CD14-positive monocyte (primary cell): Measurements from ENCODE around the gene RECK. TPM values are rescaled to one million over a fixed set of nuclear protein-coding genes. Genes with fewer than 3 reads are reported as not detected.

Experiments used
- DNase-seq, 3 donors: peaks; one replicate each; pipeline ENCODE4 v3.0.0-alpha.2; 2011 to 2022
- H2AFZ ChIP-seq: 2 replicates; pipeline ENCODE4 v1.6.0; 2012; ENCODE audit warnings: mild to moderate bottlenecking, low read depth, low read length, inconsistent platforms; ENCODE audit not compliant: insufficient read depth, poor library complexity, severe bottlenecking
- H3K27ac ChIP-seq, 2 donors: 1 replicate in 1 of 2; 2 replicates in 1 of 2; pipeline ENCODE4 v1.5.1; 2012 to 2013; ENCODE audit warnings: low read length in 2 of 2, control low read depth in 1 of 2, inconsistent platforms in 1 of 2, low read depth in 1 of 2, mild to moderate bottlenecking in 1 of 2
- H3K27me3 ChIP-seq, 2 donors: one replicate each; pipeline versions ENCODE4 v1.6.0 to v1.6.1; 2011 to 2013; ENCODE audit warnings: low read length in 2 of 2; ENCODE audit not compliant: control insufficient read depth in 2 of 2, insufficient read depth in 2 of 2
- H3K36me3 ChIP-seq, 2 donors: replicated peaks in 1 of 2; 1 replicate in 1 of 2; 2 replicates in 1 of 2; pipeline versions ENCODE4 v1.5.1 to v1.6.1; 2012 to 2013; ENCODE audit warnings: low read length in 2 of 2, control low read depth in 1 of 2, inconsistent platforms in 1 of 2, mild to moderate bottlenecking in 1 of 2; ENCODE audit not compliant: insufficient read depth in 2 of 2, control insufficient read depth in 1 of 2
- H3K4me1 ChIP-seq, 2 donors: 1 replicate in 1 of 2; 2 replicates in 1 of 2; pipeline versions ENCODE4 v1.5.1 to v1.6.1; 2012 to 2013; ENCODE audit warnings: low read length in 2 of 2, control low read depth in 1 of 2, inconsistent platforms in 1 of 2, mild to moderate bottlenecking in 1 of 2, moderate library complexity in 1 of 2; ENCODE audit not compliant: insufficient read depth in 2 of 2, control insufficient read depth in 1 of 2
- H3K4me2 ChIP-seq: replicated peaks from 2 replicates; pipeline ENCODE3; 2012; ENCODE audit warnings: low read length, moderate library complexity, mild to moderate bottlenecking; ENCODE audit not compliant: poor library complexity, severe bottlenecking; ENCODE audit errors: extremely low read depth
- H3K4me3 ChIP-seq, 3 experiments: fragments of 200-600 bp in 1 of 3; sonication (generic) in 1 of 3; replicated peaks in 1 of 3; 1 replicate in 2 of 3; 2 replicates in 1 of 3; pipeline ENCODE4 v1.5.1; 2011 to 2013; ENCODE audit warnings: low read length in 3 of 3, mild to moderate bottlenecking in 3 of 3, control low read depth in 2 of 3, low read depth in 2 of 3, inconsistent platforms in 1 of 3, moderate library complexity in 1 of 3
- H3K79me2 ChIP-seq: 2 replicates; pipeline ENCODE4 v1.6.0; 2012; ENCODE audit warnings: mild to moderate bottlenecking, control low read depth, inconsistent platforms, low read length, moderate library complexity; ENCODE audit not compliant: insufficient read depth
- H3K9ac ChIP-seq: 2 replicates; pipeline ENCODE4 v1.6.0; 2017; ENCODE audit warnings: low read length, mild to moderate bottlenecking; ENCODE audit not compliant: insufficient read depth, poor library complexity, severe bottlenecking
- H3K9me3 ChIP-seq, 2 donors: replicated peaks in 1 of 2; 1 replicate in 1 of 2; 2 replicates in 1 of 2; pipeline versions ENCODE4 v1.5.1 to v1.6.1; 2012 to 2013; ENCODE audit warnings: low read length in 2 of 2, control low read depth in 1 of 2; ENCODE audit not compliant: control insufficient read depth in 1 of 2, insufficient read depth in 1 of 2
- H4K20me1 ChIP-seq: 2 replicates; pipeline ENCODE4 v1.6.0; 2012; ENCODE audit warnings: mild to moderate bottlenecking, low read length, control low read depth, moderate library complexity; ENCODE audit not compliant: insufficient read depth
- H3K27ac Mint-ChIP-seq, 7 donors: one replicate each; pipeline ENCODE4 v1.8.0; 2020; ENCODE audit warnings: mild to moderate bottlenecking in 7 of 7, mixed read lengths in 7 of 7, moderate library complexity in 6 of 7, inconsistent platforms in 2 of 7
- H3K27me3 Mint-ChIP-seq, 3 donors: one replicate each; pipeline ENCODE4 v1.8.0; 2021 to 2022; ENCODE audit warnings: low read depth in 3 of 3, mild to moderate bottlenecking in 3 of 3, mixed read lengths in 3 of 3, moderate library complexity in 3 of 3, inconsistent platforms in 1 of 3
- H3K36me3 Mint-ChIP-seq, 2 donors: one replicate each; pipeline ENCODE4 v1.8.0; 2020; ENCODE audit warnings: mixed read lengths in 2 of 2, inconsistent platforms in 1 of 2, mild to moderate bottlenecking in 1 of 2
- H3K4me1 Mint-ChIP-seq: one replicate; pipeline ENCODE4 v1.8.0; 2020; ENCODE audit warnings: mild to moderate bottlenecking, mixed read lengths
- H3K4me3 Mint-ChIP-seq, 2 donors: one replicate each; pipeline ENCODE4 v1.8.0; 2020; ENCODE audit warnings: mild to moderate bottlenecking in 2 of 2, mixed read lengths in 2 of 2, moderate library complexity in 1 of 2
- H3K9me3 Mint-ChIP-seq, 7 donors: one replicate each; pipeline ENCODE4 v1.8.0; 2020 to 2022; ENCODE audit warnings: mixed read lengths in 7 of 7, mild to moderate bottlenecking in 6 of 7, moderate library complexity in 6 of 7, inconsistent platforms in 2 of 7
- WGBS: methylation state at CpG from one replicate; pipeline ENCODE4 v1.1.5; 2013; ENCODE audit warnings: missing lambda C conversion rate; ENCODE audit not compliant: insufficient coverage; 5-methylcytosine and 5-hydroxymethylcytosine counted together
- intact Hi-C, 2 donors: fragments of 100-400 bp; cut with micrococcal nuclease; formaldehyde crosslinking; loops; one replicate each; pipeline versions ENCODE4 v1.15.0 to v1.15.1; 2023
- polyA plus RNA-seq, 3 donors: library from polyadenylated mRNA; depleted of rRNA in 1 of 3; unstranded in 2 of 3; stranded (reverse) in 1 of 3; fragments of 300-500 nt in 2 of 3; fragments of >200 nt in 1 of 3; fragmentation: Illumina TruSeq in 2 of 3; gene quantifications; 1 replicate in 2 of 3; 2 replicates in 1 of 3; pipeline ENCODE4 v1.2.3, GENCODE V29; 2012 to 2021
- TF ChIP-seq, protein P1 (sequence below): fragments of 200-600 bp; IDR thresholded peaks from one replicate; pipeline ENCODE4 v1.8.0; 2022; ENCODE audit warnings: antibody characterized with exemption, mild to moderate bottlenecking

The RECK gene
- polyA plus RNA-seq, 3 donors, result 5.0 to 5.2 (median 5.1) TPM

DNA sequence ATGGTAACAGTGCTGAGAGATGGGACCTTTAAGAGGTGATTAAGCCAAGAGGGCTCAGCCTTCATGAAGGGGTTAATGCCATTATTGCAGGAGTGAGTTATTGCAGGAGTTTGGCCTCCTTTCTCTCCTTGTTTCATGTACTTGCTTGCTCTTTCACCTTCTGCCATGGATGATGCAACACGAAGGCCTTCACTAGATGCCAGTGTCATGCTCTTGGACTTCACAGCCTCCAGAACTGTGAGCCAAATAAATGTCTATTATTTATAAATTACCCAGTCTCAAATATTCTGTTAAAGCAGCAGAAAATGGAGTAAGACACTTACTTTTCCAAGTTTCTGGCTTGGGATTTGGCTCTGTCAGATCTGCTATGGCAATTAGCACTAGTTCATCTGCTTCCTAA lies 38.4 kb upstream of the RECK start:
- peaks cover 2 to 3% of the 10 kb centered on the region in 2 donors for H3K27me3 ChIP-seq
- no peaks in the 10 kb centered on the region for H4K20me1 ChIP-seq
- intact Hi-C loops, result no loop called here
- no peaks in the 10 kb centered on the region for H3K4me1 ChIP-seq
- Mint-ChIP-seq H3K27ac (no peak overlapping the region), H3K36me3 (no peaks in the 10 kb centered on the region), H3K27me3 (peaks cover 6 to 14% (median 12%) of the 10 kb centered on the region in 3 donors), H3K9me3 (peaks cover 5 to 20% (median 15%) of the 10 kb centered on the region in 7 donors), H3K4me1 (no peaks in the 10 kb centered on the region), H3K4me3 (no peak overlapping the region)
- H3K36me3 ChIP-seq, result no peaks in the 10 kb centered on the region
- peaks cover 4 to 10% of the 10 kb centered on the region in 2 donors for H3K9me3 ChIP-seq
- no peak overlapping the region for H3K4me3 ChIP-seq
- no peaks in the 10 kb centered on the region for H3K79me2 ChIP-seq
- WGBS, result no CpG with 5 or more reads among the region's 1 CpG
- DNase-seq, result no peak
- no peak overlapping the region for H3K27ac ChIP-seq
- H2AFZ ChIP-seq, result no peak overlapping the region
- TF ChIP-seq, protein P1, sequence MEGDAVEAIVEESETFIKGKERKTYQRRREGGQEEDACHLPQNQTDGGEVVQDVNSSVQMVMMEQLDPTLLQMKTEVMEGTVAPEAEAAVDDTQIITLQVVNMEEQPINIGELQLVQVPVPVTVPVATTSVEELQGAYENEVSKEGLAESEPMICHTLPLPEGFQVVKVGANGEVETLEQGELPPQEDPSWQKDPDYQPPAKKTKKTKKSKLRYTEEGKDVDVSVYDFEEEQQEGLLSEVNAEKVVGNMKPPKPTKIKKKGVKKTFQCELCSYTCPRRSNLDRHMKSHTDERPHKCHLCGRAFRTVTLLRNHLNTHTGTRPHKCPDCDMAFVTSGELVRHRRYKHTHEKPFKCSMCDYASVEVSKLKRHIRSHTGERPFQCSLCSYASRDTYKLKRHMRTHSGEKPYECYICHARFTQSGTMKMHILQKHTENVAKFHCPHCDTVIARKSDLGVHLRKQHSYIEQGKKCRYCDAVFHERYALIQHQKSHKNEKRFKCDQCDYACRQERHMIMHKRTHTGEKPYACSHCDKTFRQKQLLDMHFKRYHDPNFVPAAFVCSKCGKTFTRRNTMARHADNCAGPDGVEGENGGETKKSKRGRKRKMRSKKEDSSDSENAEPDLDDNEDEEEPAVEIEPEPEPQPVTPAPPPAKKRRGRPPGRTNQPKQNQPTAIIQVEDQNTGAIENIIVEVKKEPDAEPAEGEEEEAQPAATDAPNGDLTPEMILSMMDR, result no peak
- H3K9ac ChIP-seq, result no peak overlapping the region
- no peak overlapping the region for H3K4me2 ChIP-seq

DNA sequence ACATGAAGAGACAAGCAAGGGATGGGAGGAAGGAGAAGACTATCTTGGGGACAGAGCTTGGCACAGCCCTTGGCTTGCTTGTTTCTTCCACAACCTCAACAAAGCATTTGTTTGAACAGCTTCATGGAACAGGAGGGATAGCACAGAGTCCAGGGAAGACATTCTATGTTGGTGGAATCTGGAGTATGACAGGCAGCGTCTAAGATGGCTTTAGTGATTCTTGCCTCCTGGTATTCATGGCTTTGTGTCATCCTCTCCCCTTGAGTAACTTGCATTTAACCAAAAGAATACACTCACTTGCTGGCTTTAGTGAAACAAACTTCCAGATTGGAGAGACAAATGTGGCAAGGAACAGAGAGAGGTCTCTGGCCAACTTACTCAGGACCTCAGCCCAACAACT lies 30.8 kb upstream of the RECK start:
- no peaks in the 10 kb centered on the region for H3K79me2 ChIP-seq
- H3K27ac ChIP-seq, result no peak overlapping the region
- TF ChIP-seq, protein P1, result no peak
- intact Hi-C loops, result no loop called here
- no peak overlapping the region for H3K9ac ChIP-seq
- H3K27me3 Mint-ChIP-seq, result peaks cover 9 to 16% (median 13%) of the 10 kb centered on the region in 3 donors
- no peak overlapping the region for H2AFZ ChIP-seq
- peaks cover 2 to 10% of the 10 kb centered on the region in 2 donors for H3K9me3 ChIP-seq
- H3K4me1 ChIP-seq, result no peaks in the 10 kb centered on the region
- H3K27me3 ChIP-seq, result peaks cover 0 to 2% of the 10 kb centered on the region in 2 donors
- H3K4me2 ChIP-seq, result no peak overlapping the region
- WGBS, result no CpG with 5 or more reads among the region's 1 CpG
- H3K36me3 ChIP-seq, result no peaks in the 10 kb centered on the region
- no peak overlapping the region for H3K4me3 ChIP-seq
- peaks cover 18% of the 10 kb centered on the region for H3K4me1 Mint-ChIP-seq
- H3K27ac Mint-ChIP-seq, result no peak overlapping the region
- no peaks in the 10 kb centered on the region for H4K20me1 ChIP-seq
- peaks cover 7 to 11% (median 9%) of the 10 kb centered on the region in 7 donors for H3K9me3 Mint-ChIP-seq
- no peaks in the 10 kb centered on the region for H3K36me3 Mint-ChIP-seq
- DNase-seq, result no peak
- no peak overlapping the region for H3K4me3 Mint-ChIP-seq
